ENCODE results near the gene SCUBE2. TPM values are rescaled to one million over a fixed set of nuclear protein-coding genes. Genes with fewer than 3 reads are reported as not detected.

SCUBE2 gene
- total and polyA plus RNA-seq, 4 donors: 0.14 to 1.4 (median 0.42) TPM; not detected in 1

GRCh38 chr11:9041747-9042146 is 49.7 kb downstream of the SCUBE2 start:
- H3K27ac ChIP-seq (ENCODE audit: low read depth in 1 of 2, low read length in 2 of 2): no peak overlapping the region
- no peak for DNase-seq (ENCODE audit: low spot score)
- H3K4me3 ChIP-seq (ENCODE audit: low read depth in 1 of 3, low read length in 3 of 3): no peak overlapping the region
- H3K9me3 ChIP-seq (ENCODE audit: control insufficient read depth in 4 of 4, low read length in 3 of 4): peaks cover 1 to 6% (median 3%) of the 10 kb centered on the region in 4 donors
- H3K4me1 ChIP-seq (ENCODE audit: control insufficient read depth in 4 of 4, insufficient read depth in 4 of 4, low read length in 3 of 4): no peaks in the 10 kb centered on the region
- H3K27me3 ChIP-seq (ENCODE audit: control insufficient read depth in 4 of 4, insufficient read depth in 4 of 4, low read length in 3 of 4): peaks cover 0 to 3% (median 0%) of the 10 kb centered on the region in 4 donors
- TF ChIP-seq, protein P1, sequence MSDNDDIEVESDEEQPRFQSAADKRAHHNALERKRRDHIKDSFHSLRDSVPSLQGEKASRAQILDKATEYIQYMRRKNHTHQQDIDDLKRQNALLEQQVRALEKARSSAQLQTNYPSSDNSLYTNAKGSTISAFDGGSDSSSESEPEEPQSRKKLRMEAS (IDR thresholded peaks at IDR 0.05): no peak
- no peak for TF ChIP-seq TAF1 (conservative IDR thresholded peaks at IDR 0.05)
- H3K36me3 ChIP-seq (ENCODE audit: control insufficient read depth in 4 of 4, insufficient read depth in 3 of 4, low read depth in 1 of 4, low read length in 3 of 4): no peaks in the 10 kb centered on the region
- 88% methylated on average over 2 of the region's 2 CpGs for WGBS
- no peak overlapping the region for H3K9ac ChIP-seq (ENCODE audit: low read depth in 1 of 2, low read length in 2 of 2)

DNA sequence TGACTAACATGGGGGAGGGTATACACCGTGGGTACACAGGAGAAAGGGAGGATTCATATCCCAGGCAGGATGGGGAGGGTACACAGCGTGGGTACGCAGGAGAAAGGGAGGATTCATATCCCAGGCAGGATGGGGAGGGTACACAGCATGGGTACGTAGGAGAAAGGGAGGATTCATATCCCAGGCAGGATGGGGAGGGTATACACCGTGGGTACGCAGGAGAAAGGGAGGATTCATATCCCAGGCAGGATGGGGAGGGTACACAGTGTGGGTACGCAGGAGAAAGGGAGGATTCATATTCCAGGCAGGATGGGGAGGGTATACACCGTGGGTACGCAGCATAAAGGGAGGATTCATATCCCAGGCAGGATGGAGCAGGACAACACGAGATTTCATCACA is 51.0 kb downstream of the SCUBE2 start:
- no peak for TF ChIP-seq NR2F2 (IDR thresholded peaks at IDR 0.05)
- no peak for TF ChIP-seq FOXA1 (IDR thresholded peaks at IDR 0.05)
- no peak for TF ChIP-seq ATF3 (IDR thresholded peaks at IDR 0.05)
- TF ChIP-seq FOXA2 (IDR thresholded peaks at IDR 0.05): no peak
- TF ChIP-seq ZBTB33 (IDR thresholded peaks at IDR 0.05): no peak
- TF ChIP-seq, protein P1 (IDR thresholded peaks at IDR 0.05): no peak
- no peak for TF ChIP-seq EGR1 (IDR thresholded peaks at IDR 0.05; ENCODE audit: low read depth in 2 of 2)
- TF ChIP-seq TAF1 (conservative IDR thresholded peaks at IDR 0.05): no peak
- no peak for TF ChIP-seq HNF4A (conservative IDR thresholded peaks at IDR 0.05)
- TF ChIP-seq YY1 (IDR thresholded peaks at IDR 0.05): no peak
- no peak for TF ChIP-seq HNF4G (IDR thresholded peaks at IDR 0.05)
- TF ChIP-seq SP1 (IDR thresholded peaks at IDR 0.05): no peak
- TF ChIP-seq RXRA (IDR thresholded peaks at IDR 0.05): no peak
- no peak for TF ChIP-seq JUND (IDR thresholded peaks at IDR 0.05)
- no peak for TF ChIP-seq RAD21 (IDR thresholded peaks at IDR 0.05)
- TF ChIP-seq, protein P2, sequence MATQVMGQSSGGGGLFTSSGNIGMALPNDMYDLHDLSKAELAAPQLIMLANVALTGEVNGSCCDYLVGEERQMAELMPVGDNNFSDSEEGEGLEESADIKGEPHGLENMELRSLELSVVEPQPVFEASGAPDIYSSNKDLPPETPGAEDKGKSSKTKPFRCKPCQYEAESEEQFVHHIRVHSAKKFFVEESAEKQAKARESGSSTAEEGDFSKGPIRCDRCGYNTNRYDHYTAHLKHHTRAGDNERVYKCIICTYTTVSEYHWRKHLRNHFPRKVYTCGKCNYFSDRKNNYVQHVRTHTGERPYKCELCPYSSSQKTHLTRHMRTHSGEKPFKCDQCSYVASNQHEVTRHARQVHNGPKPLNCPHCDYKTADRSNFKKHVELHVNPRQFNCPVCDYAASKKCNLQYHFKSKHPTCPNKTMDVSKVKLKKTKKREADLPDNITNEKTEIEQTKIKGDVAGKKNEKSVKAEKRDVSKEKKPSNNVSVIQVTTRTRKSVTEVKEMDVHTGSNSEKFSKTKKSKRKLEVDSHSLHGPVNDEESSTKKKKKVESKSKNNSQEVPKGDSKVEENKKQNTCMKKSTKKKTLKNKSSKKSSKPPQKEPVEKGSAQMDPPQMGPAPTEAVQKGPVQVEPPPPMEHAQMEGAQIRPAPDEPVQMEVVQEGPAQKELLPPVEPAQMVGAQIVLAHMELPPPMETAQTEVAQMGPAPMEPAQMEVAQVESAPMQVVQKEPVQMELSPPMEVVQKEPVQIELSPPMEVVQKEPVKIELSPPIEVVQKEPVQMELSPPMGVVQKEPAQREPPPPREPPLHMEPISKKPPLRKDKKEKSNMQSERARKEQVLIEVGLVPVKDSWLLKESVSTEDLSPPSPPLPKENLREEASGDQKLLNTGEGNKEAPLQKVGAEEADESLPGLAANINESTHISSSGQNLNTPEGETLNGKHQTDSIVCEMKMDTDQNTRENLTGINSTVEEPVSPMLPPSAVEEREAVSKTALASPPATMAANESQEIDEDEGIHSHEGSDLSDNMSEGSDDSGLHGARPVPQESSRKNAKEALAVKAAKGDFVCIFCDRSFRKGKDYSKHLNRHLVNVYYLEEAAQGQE (IDR thresholded peaks at IDR 0.05): no peak
- no peak for TF ChIP-seq CTCF (IDR thresholded peaks at IDR 0.05; ENCODE audit: low read depth, low read length, missing input control)
- TF ChIP-seq GABPA (IDR thresholded peaks at IDR 0.05 in 1 of 2, conservative IDR thresholded peaks at IDR 0.05 in 1 of 2): no peak
- 79% methylated on average over 10 of the region's 10 CpGs for WGBS
- no peak overlapping the region for H3K27ac ChIP-seq (ENCODE audit: low read depth in 1 of 2, low read length in 2 of 2)
- H3K36me3 ChIP-seq (ENCODE audit: control insufficient read depth in 4 of 4, insufficient read depth in 3 of 4, low read depth in 1 of 4, low read length in 3 of 4): no peaks in the 10 kb centered on the region
- H3K4me1 ChIP-seq (ENCODE audit: control insufficient read depth in 4 of 4, insufficient read depth in 4 of 4, low read length in 3 of 4): no peaks in the 10 kb centered on the region
- peaks cover 1 to 6% (median 3%) of the 10 kb centered on the region in 4 donors for H3K9me3 ChIP-seq (ENCODE audit: control insufficient read depth in 4 of 4, low read length in 3 of 4)
- no peak overlapping the region for H3K9ac ChIP-seq (ENCODE audit: low read depth in 1 of 2, low read length in 2 of 2)
- H3K27me3 ChIP-seq (ENCODE audit: control insufficient read depth in 4 of 4, insufficient read depth in 4 of 4, low read length in 3 of 4): peaks cover 0 to 3% (median 0%) of the 10 kb centered on the region in 4 donors
- H3K4me3 ChIP-seq (ENCODE audit: low read depth in 1 of 3, low read length in 3 of 3): no peak overlapping the region
- DNase-seq (ENCODE audit: low spot score): no peak
